Measurements from ENCODE around the gene PTCD1. TPM values are rescaled to one million over a fixed set of nuclear protein-coding genes. Genes with fewer than 3 reads are reported as not detected.

The PTCD1 gene
- total RNA-seq, 4 donors from 2014 or later, result 8.3 to 9.1 (median 8.6) TPM

DNA sequence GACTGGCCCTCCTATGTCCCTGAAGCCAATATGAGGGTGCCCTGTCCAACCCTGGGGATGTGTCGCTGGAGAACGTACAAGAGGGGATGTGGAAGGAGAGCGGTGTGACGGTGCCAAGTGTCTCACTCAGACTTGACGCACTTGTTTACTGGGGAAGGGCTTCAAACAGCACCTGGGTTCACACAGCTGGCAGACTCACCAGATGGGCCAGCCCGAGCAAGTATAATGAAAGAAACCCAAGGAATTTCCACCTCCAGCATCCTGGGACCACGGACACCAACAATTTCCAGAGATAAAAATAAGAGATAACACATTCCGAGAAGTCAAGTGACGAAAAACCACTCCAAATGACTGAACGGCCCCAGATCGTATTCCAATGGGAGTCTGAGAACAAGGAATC lies 22.1 kb upstream of the PTCD1 start:
- TF ChIP-seq CTCF (IDR thresholded peaks at IDR 0.05), result no peak
- TF ChIP-seq POLR2A (IDR thresholded peaks at IDR 0.05), result no peak
- no peaks in the 10 kb centered on the region for H3K27me3 ChIP-seq
- peaks cover 0 to 27% (median 4%) of the 10 kb centered on the region in 4 donors for H3K4me1 ChIP-seq
- H3K27ac ChIP-seq, result no peak overlapping the region
- H3K36me3 ChIP-seq, result peaks cover 0 to 65% (median 0%) of the 10 kb centered on the region in 3 donors
- H3K9me3 ChIP-seq, result no peaks in the 10 kb centered on the region
- H3K4me3 ChIP-seq, result no peak overlapping the region
- no peak for DNase-seq

DNA sequence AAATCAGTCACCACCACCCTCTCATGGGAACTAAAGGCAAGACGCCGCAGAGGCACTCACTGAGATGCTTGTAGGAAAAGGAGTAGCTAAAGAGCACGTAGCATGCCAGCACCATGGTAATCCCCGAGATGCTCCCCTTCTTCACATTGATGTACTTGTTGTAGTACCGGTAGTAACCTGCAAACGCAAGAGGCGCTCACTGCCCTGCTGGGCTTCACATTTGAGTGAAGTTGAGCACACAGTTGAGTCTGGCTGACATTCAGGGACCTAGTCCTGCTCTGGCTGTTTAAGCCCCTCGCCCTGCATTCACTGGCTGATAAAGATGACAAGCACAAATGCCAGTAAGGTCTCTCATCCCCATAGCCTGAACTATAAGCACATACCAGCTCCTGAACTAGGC lies 20.5 kb upstream of the PTCD1 start:
- TF ChIP-seq CTCF (IDR thresholded peaks at IDR 0.05), result peak in 3 of 6 experiments; percentile 9 to 39 (median 31)
- TF ChIP-seq POLR2A (IDR thresholded peaks at IDR 0.05), result no peak
- no peak for DNase-seq
- Histone ChIP-seq H3K9me3 (no peaks in the 10 kb centered on the region), H3K36me3 (peaks cover 0 to 70% (median 0%) of the 10 kb centered on the region in 3 donors), H3K4me1 (peaks cover 0 to 15% (median 0%) of the 10 kb centered on the region in 4 donors), H3K27me3 (no peaks in the 10 kb centered on the region), H3K4me3 (no peak overlapping the region), H3K27ac (no peak overlapping the region)

- Histone ChIP-seq H3K27me3 (no peaks in the 10 kb centered on the region), H3K9me3 (no peaks in the 10 kb centered on the region), H3K4me1 (peaks cover 0 to 4% (median 0%) of the 10 kb centered on the region in 4 donors), H3K27ac (no peak overlapping the region), H3K4me3 (no peak overlapping the region), H3K36me3 (peaks cover 0 to 69% (median 0%) of the 10 kb centered on the region in 3 donors)
- TF ChIP-seq POLR2A (IDR thresholded peaks at IDR 0.05), result no peak
- no peak for TF ChIP-seq CTCF (IDR thresholded peaks at IDR 0.05)
- no peak for DNase-seq
Measured at GRCh38 chr7:99457650-99458493, 19.3 kb upstream of the PTCD1 start.

GRCh38 chr7:99457050-99457649 lies 18.6 kb upstream of the PTCD1 start:
- Histone ChIP-seq H3K27me3 (no peaks in the 10 kb centered on the region), H3K9me3 (no peaks in the 10 kb centered on the region), H3K27ac (no peak overlapping the region), H3K4me3 (no peak overlapping the region), H3K36me3 (peaks cover 0 to 70% (median 0%) of the 10 kb centered on the region in 3 donors), H3K4me1 (no peaks in the 10 kb centered on the region)
- TF ChIP-seq POLR2A (IDR thresholded peaks at IDR 0.05) (no peak), CTCF (IDR thresholded peaks at IDR 0.05) (no peak)
- no peak for DNase-seq

DNA sequence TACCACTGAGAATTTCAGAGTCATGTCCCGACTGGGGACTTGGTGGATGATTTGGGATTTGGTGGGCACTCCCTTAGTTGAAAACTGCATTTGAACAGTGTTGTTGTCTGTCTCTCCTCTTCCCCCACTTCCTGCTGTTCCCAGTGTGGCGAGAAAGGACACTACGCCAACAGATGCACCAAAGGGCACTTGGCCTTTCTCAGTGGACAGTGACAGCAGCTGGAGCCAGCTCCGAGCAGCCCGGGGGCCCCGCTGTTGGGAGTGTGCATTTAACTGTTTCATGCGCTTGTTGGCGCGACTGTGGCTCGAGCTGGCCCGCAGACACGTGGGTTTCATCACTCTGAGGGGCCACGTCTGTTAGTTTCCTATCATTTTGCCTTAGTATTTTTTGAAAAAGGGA lies 17.7 kb upstream of the PTCD1 start:
- Histone ChIP-seq H3K4me3 (no peak overlapping the region), H3K9me3 (no peaks in the 10 kb centered on the region), H3K27ac (no peak overlapping the region)

More for the DNA sequence above, 17.7 kb upstream of the PTCD1 start:
- Histone ChIP-seq H3K4me1 (no peaks in the 10 kb centered on the region), H3K27me3 (no peaks in the 10 kb centered on the region), H3K36me3 (peaks cover 0 to 79% (median 0%) of the 10 kb centered on the region in 3 donors)
- no peak for DNase-seq
- TF ChIP-seq CTCF (IDR thresholded peaks at IDR 0.05), result no peak
- no peak for TF ChIP-seq POLR2A (IDR thresholded peaks at IDR 0.05)

All from Peyer's patch (tissue), 4 donors.